Ishikawa (cell line): ENCODE measurements around the gene FN3KRP.

ENCODE experiments used
- CEBPB ChIP-seq: IDR thresholded peaks from 2 replicates; pipeline ENCODE4 v1.6.1; 2012
- FOXM1 ChIP-seq: IDR thresholded peaks from 2 replicates; pipeline ENCODE4 v1.6.1; 2012; ENCODE audit warnings: low read depth, borderline replicate concordance
- NFIC ChIP-seq: IDR thresholded peaks from 2 replicates; pipeline ENCODE4 v1.6.1; 2012
- YY1 ChIP-seq: IDR thresholded peaks from 2 replicates; pipeline ENCODE4 v1.6.1; 2012; ENCODE audit warnings: low read depth

GRCh38 chr17:82670661-82671450, 45.6 kb upstream of the FN3KRP start:
- TF ChIP-seq CEBPB (no peak), FOXM1 (no peak), NFIC (no peak), YY1 (no peak)
